ENCODE measurements around the gene ZBTB25. TPM values are rescaled to one million over a fixed set of nuclear protein-coding genes. Genes with fewer than 3 reads are reported as not detected.

The ZBTB25 gene
- total RNA-seq, 6 donors from 2014 or later: 5.9 to 31.4 (median 10.3) TPM

GRCh38 chr14:64465191-64465822 lies 38.3 kb downstream of the ZBTB25 start, which contains the start of gene AKAP5:
AKAP5 (plus strand) TSS chr14:64465499; CDS start chr14:64468395, 2,896 bp downstream.
- WGBS, 2 donors: 1% methylated on average over 34 to 45 of the region's 74 CpGs
- Histone ChIP-seq H3K9me3 (no peaks in the 10 kb centered on the region), H3K36me3 (no peaks in the 10 kb centered on the region), H3K4me3 (peak within 1 kb of the TSS; percentile 46 to 81 (median 74)), H3K27me3 (peaks cover 0 to 11% (median 0%) of the 10 kb centered on the region in 4 donors), H3K4me1 (peaks cover 7 to 20% (median 13%) of the 10 kb centered on the region in 4 donors), H3K27ac (peak within 1 kb of the TSS; percentile 35 to 79 (median 54))
- ATAC-seq (ENCODE audit: low FRiP score in 2 of 2) (peak; percentile 71 to 87), DNase-seq (peak; percentile 68 to 93)
- no peak for TF ChIP-seq POLR2A (IDR thresholded peaks at IDR 0.05)
- TF ChIP-seq, protein P1, sequence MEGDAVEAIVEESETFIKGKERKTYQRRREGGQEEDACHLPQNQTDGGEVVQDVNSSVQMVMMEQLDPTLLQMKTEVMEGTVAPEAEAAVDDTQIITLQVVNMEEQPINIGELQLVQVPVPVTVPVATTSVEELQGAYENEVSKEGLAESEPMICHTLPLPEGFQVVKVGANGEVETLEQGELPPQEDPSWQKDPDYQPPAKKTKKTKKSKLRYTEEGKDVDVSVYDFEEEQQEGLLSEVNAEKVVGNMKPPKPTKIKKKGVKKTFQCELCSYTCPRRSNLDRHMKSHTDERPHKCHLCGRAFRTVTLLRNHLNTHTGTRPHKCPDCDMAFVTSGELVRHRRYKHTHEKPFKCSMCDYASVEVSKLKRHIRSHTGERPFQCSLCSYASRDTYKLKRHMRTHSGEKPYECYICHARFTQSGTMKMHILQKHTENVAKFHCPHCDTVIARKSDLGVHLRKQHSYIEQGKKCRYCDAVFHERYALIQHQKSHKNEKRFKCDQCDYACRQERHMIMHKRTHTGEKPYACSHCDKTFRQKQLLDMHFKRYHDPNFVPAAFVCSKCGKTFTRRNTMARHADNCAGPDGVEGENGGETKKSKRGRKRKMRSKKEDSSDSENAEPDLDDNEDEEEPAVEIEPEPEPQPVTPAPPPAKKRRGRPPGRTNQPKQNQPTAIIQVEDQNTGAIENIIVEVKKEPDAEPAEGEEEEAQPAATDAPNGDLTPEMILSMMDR (IDR thresholded peaks at IDR 0.05): peak in 1 of 6 experiments; percentile 6

- no peak for TF ChIP-seq EP300 (IDR thresholded peaks at IDR 0.05)
- TF ChIP-seq, protein P1 (IDR thresholded peaks at IDR 0.05): no peak
- TF ChIP-seq POLR2A (IDR thresholded peaks at IDR 0.05): no peak
- H3K27ac ChIP-seq: no peak overlapping the region
These were observed 39.0 kb downstream of the ZBTB25 start for GRCh38 chr14:64464651-64465050.

GRCh38 chr14:64463873-64464272 lies 39.8 kb downstream of the ZBTB25 start:
- TF ChIP-seq POLR2AphosphoS5 (IDR thresholded peaks at IDR 0.05): no peak
- TF ChIP-seq, protein P1 (IDR thresholded peaks at IDR 0.05): no peak
- TF ChIP-seq POLR2A (IDR thresholded peaks at IDR 0.05): no peak
- no peak for TF ChIP-seq EP300 (IDR thresholded peaks at IDR 0.05)
- ATAC-seq (ENCODE audit: low FRiP score in 2 of 2) (no peak), DNase-seq (no peak)
- H3K27ac ChIP-seq: no peak overlapping the region
- H3K4me1 ChIP-seq: peaks cover 9 to 20% (median 13%) of the 10 kb centered on the region in 4 donors
- H3K36me3 ChIP-seq: peaks cover 0 to 3% (median 0%) of the 10 kb centered on the region in 4 donors
- H3K9me3 ChIP-seq: no peaks in the 10 kb centered on the region
- WGBS, 2 donors: 90 to 96% methylated on average over 6 of the region's 6 CpGs
- peaks cover 0 to 11% (median 0%) of the 10 kb centered on the region in 4 donors for H3K27me3 ChIP-seq
- no peak overlapping the region for H3K4me3 ChIP-seq

More at GRCh38 chr14:64464651-64465050, 39.0 kb downstream of the ZBTB25 start:
- 16 to 23% methylated on average over 6 of the region's 6 CpGs for WGBS, 2 donors
- DNase-seq (no peak), ATAC-seq (ENCODE audit: low FRiP score in 2 of 2) (no peak)
- Histone ChIP-seq H3K9me3 (no peaks in the 10 kb centered on the region), H3K36me3 (peaks cover 0 to 3% (median 0%) of the 10 kb centered on the region in 4 donors), H3K4me3 (peak overlapping the region; percentile 38 to 81 (median 74)), H3K4me1 (peaks cover 7 to 20% (median 13%) of the 10 kb centered on the region in 4 donors), H3K27me3 (peaks cover 0 to 11% (median 0%) of the 10 kb centered on the region in 4 donors)

DNA sequence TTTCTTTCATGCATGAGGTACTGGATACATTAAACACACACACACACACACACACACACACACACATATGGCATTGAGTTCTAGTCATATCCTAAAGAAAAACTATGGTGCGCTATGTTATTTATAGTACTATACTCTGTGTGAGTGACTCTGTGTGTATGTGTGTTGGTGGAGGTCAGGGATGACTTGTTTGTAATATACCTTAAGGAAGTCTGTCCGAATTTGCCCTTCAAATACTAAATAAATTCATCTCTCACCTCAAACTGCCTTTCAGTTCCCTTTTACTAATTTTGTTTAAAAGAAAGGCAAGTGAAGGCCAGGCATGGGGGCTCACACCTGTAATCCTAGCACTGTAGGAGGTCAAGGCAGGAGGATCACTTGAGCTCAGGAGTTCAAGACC lies 40.4 kb downstream of the ZBTB25 start:
- Histone ChIP-seq H3K27ac (no peak overlapping the region), H3K9me3 (no peaks in the 10 kb centered on the region), H3K4me1 (peaks cover 9 to 20% (median 13%) of the 10 kb centered on the region in 4 donors), H3K4me3 (no peak overlapping the region), H3K36me3 (peaks cover 0 to 3% (median 1%) of the 10 kb centered on the region in 4 donors), H3K27me3 (peaks cover 0 to 11% (median 0%) of the 10 kb centered on the region in 4 donors)
- TF ChIP-seq, protein P1 (IDR thresholded peaks at IDR 0.05): no peak
- TF ChIP-seq POLR2A (IDR thresholded peaks at IDR 0.05) (no peak), EP300 (IDR thresholded peaks at IDR 0.05) (no peak), POLR2AphosphoS5 (IDR thresholded peaks at IDR 0.05) (no peak)
- DNase-seq: no peak
- 96 to 97% methylated on average over 2 of the region's 2 CpGs for WGBS, 2 donors
- ATAC-seq (ENCODE audit: low FRiP score in 2 of 2): no peak

Data from upper lobe of left lung (tissue), 6 donors.